SU-DHL-6 (cell line): ENCODE data around the gene ABR.

Experiments used
- H2AFZ ChIP-seq: fragments of 200-600 bp; sonication (generic); 2 replicates; pipeline ENCODE4 v1.6.1; 2014; ENCODE audit warnings: low read depth, mild to moderate bottlenecking, moderate library complexity, mixed read lengths, antibody characterized with exemption, low read length; ENCODE audit not compliant: severe bottlenecking
- H3F3A ChIP-seq: fragments of 200-600 bp; shearing (Covaris generic); 2 replicates; pipeline ENCODE4 v1.6.0; 2016; ENCODE audit warnings: antibody characterized with exemption, mild to moderate bottlenecking; ENCODE audit not compliant: insufficient read depth
- H3K27ac ChIP-seq: fragments of 200-600 bp; sonication (generic); 2 replicates; pipeline ENCODE4 v1.5.1; 2016; ENCODE audit warnings: low read depth, mild to moderate bottlenecking, low read length, moderate library complexity, mixed read lengths
- H3K27me3 ChIP-seq: fragments of 200-600 bp; sonication (generic), shearing (Covaris generic); 2 replicates; pipeline ENCODE4 v1.6.0; 2014; ENCODE audit warnings: mild to moderate bottlenecking, low read length
- H3K36me3 ChIP-seq: fragments of 200-600 bp; sonication (generic); 2 replicates; pipeline ENCODE4 v1.6.1; 2014; ENCODE audit warnings: mild to moderate bottlenecking, low read length, mixed read lengths
- H3K4me2 ChIP-seq: fragments of 300-600, 200-600 bp; shearing (Covaris generic), sonication (generic); 2 replicates; pipeline ENCODE4 v1.6.0; 2014; ENCODE audit warnings: low read length, low read depth, mild to moderate bottlenecking; ENCODE audit not compliant: poor library complexity, severe bottlenecking
- H3K4me3 ChIP-seq: fragments of 200-600 bp; sonication (generic); 2 replicates; pipeline ENCODE4 v1.5.1; 2014; ENCODE audit warnings: antibody characterized with exemption, low read length, mild to moderate bottlenecking, mixed read lengths; ENCODE audit not compliant: insufficient read depth, poor library complexity, severe bottlenecking
- H3K79me2 ChIP-seq: fragments of 200-600 bp; sonication (generic); 2 replicates; pipeline ENCODE4 v1.6.1; 2014; ENCODE audit warnings: mild to moderate bottlenecking, low read length, moderate library complexity; ENCODE audit not compliant: insufficient read depth
- H3K9ac ChIP-seq: fragments of 200-600 bp; sonication (generic); 2 replicates; pipeline ENCODE4 v1.7.0; 2014; ENCODE audit warnings: mild to moderate bottlenecking, low read length
- H3K9me2 ChIP-seq: fragments of 200-600 bp; sonication (generic); replicated peaks from 2 replicates; pipeline ENCODE4 v1.6.1; 2014; ENCODE audit warnings: low read length; ENCODE audit not compliant: insufficient read depth
- H3K9me3 ChIP-seq: fragments of 200-600 bp; sonication (generic); 2 replicates; pipeline ENCODE4 v1.6.1; 2014; ENCODE audit warnings: low read length, mixed read lengths; ENCODE audit not compliant: insufficient read depth
- H4K20me1 ChIP-seq: fragments of 200-600 bp; sonication (generic); 2 replicates; pipeline ENCODE4 v1.6.1; 2014; ENCODE audit warnings: low read depth, mild to moderate bottlenecking, antibody characterized with exemption, low read length, moderate library complexity, mixed read lengths
- EZH2phosphoT487 ChIP-seq: fragments of 200-600 bp; sonication (generic), shearing (Covaris generic); conservative IDR thresholded peaks from 2 replicates; pipeline ENCODE4 v1.6.1; 2018; ENCODE audit warnings: mild to moderate bottlenecking, antibody characterized with exemption, low read length, moderate library complexity, mixed read lengths
- TF ChIP-seq, protein P1 (sequence below): fragments of 200-600 bp; sonication (generic); IDR thresholded peaks from one replicate; pipeline ENCODE4 v1.5.1; 2017; ENCODE audit warnings: antibody characterized with exemption, mild to moderate bottlenecking, low read length, moderate library complexity; ENCODE audit not compliant: insufficient read depth, poor library complexity, severe bottlenecking

Gene ABR

DNA sequence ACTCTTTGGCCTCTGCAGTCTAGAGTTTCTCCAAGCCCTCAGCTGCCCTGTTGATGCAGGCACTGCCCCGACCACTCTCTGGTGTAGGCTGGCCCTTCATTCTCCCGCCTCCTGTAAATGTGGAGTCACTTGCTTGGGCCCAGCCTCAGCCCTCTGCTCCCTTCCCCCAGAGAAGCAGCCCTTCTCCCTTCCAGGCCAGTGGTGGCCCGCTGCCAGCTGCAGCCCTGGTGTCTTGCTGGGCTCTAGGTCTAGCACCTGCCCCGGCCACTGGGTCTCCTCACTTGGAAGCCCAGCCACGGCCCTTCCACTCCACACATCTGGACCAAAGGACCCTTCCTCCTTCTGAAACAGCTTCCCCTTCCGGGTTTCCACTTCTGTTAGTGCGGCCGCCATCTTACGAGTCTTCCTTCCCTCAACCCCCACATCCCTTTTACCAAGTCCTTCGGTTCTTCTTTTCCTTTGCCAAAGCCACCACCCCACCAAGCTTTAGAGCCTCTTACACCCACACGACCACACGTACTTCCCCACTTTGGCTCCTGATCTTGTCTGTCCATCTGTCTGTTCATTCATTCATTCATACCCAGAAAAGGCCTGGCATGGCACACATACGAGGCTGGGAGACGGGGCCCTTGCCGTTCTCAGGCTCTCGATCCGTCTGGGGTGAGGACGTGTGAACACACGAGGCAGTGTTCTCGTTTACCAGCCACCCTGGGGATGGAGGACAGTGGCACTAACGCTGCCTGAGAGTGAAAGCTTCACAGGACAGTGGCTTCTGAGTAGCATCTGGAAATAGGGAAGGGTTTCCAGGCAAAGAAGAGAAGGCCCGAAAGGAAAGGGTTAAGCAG is 68.0 kb downstream of the ABR start:
- no peak for TF ChIP-seq EZH2phosphoT487
- TF ChIP-seq, protein P1, sequence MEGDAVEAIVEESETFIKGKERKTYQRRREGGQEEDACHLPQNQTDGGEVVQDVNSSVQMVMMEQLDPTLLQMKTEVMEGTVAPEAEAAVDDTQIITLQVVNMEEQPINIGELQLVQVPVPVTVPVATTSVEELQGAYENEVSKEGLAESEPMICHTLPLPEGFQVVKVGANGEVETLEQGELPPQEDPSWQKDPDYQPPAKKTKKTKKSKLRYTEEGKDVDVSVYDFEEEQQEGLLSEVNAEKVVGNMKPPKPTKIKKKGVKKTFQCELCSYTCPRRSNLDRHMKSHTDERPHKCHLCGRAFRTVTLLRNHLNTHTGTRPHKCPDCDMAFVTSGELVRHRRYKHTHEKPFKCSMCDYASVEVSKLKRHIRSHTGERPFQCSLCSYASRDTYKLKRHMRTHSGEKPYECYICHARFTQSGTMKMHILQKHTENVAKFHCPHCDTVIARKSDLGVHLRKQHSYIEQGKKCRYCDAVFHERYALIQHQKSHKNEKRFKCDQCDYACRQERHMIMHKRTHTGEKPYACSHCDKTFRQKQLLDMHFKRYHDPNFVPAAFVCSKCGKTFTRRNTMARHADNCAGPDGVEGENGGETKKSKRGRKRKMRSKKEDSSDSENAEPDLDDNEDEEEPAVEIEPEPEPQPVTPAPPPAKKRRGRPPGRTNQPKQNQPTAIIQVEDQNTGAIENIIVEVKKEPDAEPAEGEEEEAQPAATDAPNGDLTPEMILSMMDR: no peak
- H3K79me2 ChIP-seq: no peaks in the 10 kb centered on the region
- no peak overlapping the region for H3K9ac ChIP-seq
- no peaks in the 10 kb centered on the region for H3K36me3 ChIP-seq
- no peak overlapping the region for H2AFZ ChIP-seq
- no peaks in the 10 kb centered on the region for H4K20me1 ChIP-seq
- no peaks in the 10 kb centered on the region for H3K27me3 ChIP-seq
- H3K4me3 ChIP-seq: no peak overlapping the region
- H3K9me2 ChIP-seq: no peaks in the 10 kb centered on the region
- H3K27ac ChIP-seq: no peak overlapping the region
- no peaks in the 10 kb centered on the region for H3F3A ChIP-seq
- no peak overlapping the region for H3K4me2 ChIP-seq
- H3K9me3 ChIP-seq: no peaks in the 10 kb centered on the region

DNA sequence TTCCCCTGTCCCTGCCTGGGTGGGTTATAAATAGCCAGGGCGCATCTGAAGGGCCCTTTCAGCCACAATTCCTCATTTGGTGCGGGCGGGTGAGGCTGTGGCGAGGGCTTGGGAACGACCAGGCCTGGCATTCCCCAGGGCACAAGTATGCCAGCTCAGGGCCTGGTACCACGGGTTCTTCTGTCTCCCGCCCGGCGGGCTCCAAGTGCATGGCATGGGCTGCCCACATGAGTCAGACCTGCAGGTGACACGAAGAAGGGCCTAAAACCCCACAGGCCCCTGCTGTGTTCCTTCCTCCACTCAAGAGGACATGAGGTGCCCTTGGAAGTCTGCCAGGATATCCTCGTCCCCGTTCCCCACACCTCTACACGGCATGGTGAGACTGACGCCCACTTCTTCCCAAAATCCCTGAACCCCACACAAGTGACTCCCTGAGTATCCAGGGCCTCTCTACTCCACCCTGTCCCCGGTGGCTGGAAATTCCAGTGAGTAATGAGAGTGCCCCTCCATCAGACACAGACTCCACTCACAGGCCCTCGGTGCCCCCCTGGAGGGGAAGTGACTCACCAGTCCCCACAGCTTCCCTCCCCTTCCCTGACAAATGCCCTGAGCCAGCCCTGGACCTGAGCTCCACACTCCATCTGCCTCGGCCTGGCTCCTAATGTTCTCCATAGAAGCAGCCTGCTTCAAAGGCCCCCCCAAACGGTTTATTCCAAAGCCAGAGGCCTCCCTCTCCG is 68.8 kb downstream of the ABR start:
- H2AFZ ChIP-seq: no peak overlapping the region

GRCh38 chr17:1110541-1110861 is 69.3 kb downstream of the ABR start:
- Histone ChIP-seq H4K20me1 (no peaks in the 10 kb centered on the region), H3K27me3 (no peaks in the 10 kb centered on the region), H3K9me3 (no peaks in the 10 kb centered on the region), H3K9me2 (no peaks in the 10 kb centered on the region), H3K36me3 (no peaks in the 10 kb centered on the region), H2AFZ (no peak overlapping the region), H3K9ac (no peak overlapping the region), H3K4me2 (peak overlapping the region; percentile 42), H3K27ac (no peak overlapping the region), H3K4me3 (no peak overlapping the region), H3K79me2 (no peaks in the 10 kb centered on the region), H3F3A (no peaks in the 10 kb centered on the region)
- TF ChIP-seq, protein P1: no peak
- no peak for TF ChIP-seq EZH2phosphoT487

More for the DNA sequence above, 68.8 kb downstream of the ABR start:
- Histone ChIP-seq H3K36me3 (no peaks in the 10 kb centered on the region), H3K79me2 (no peaks in the 10 kb centered on the region), H3K27ac (no peak overlapping the region), H3K9me3 (no peaks in the 10 kb centered on the region), H3F3A (no peaks in the 10 kb centered on the region), H3K27me3 (no peaks in the 10 kb centered on the region), H3K9me2 (no peaks in the 10 kb centered on the region), H3K4me2 (peak overlapping the region; percentile 42), H4K20me1 (no peaks in the 10 kb centered on the region), H3K4me3 (no peak overlapping the region), H3K9ac (no peak overlapping the region)
- no peak for TF ChIP-seq EZH2phosphoT487
- TF ChIP-seq, protein P1: no peak
